SU-DHL-6 (cell line): ENCODE data around the gene CASK.

Source experiments
- EZH2phosphoT487 ChIP-seq: fragments of 200-600 bp; sonication (generic), shearing (Covaris generic); conservative IDR thresholded peaks from 2 replicates; pipeline ENCODE4 v1.6.1; 2018; ENCODE audit warnings: mild to moderate bottlenecking, antibody characterized with exemption, low read length, moderate library complexity, mixed read lengths
- TF ChIP-seq, protein P1 (sequence below): fragments of 200-600 bp; sonication (generic); IDR thresholded peaks from one replicate; pipeline ENCODE4 v1.5.1; 2017; ENCODE audit warnings: antibody characterized with exemption, mild to moderate bottlenecking, low read length, moderate library complexity; ENCODE audit not compliant: insufficient read depth, poor library complexity, severe bottlenecking

DNA sequence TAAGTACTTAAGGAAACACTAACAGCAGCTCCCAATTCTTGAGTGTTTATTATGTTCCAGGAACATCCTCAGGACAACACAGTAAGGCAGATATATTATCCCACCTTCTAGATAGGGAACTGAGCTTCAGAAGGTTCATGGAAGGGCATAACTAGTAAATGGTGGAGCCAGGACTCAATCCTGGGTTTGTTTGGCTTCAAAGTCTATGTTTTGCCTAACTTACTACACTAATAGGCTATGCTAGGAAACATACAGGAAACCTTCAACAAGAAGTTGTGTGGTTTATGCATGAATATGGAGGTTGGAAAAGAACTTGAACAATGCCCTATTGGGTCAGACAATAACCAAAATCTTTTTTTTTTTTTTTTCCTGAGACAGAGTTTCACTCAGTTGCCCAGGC, 307.1 kb downstream of the CASK start:
- TF ChIP-seq, protein P1, sequence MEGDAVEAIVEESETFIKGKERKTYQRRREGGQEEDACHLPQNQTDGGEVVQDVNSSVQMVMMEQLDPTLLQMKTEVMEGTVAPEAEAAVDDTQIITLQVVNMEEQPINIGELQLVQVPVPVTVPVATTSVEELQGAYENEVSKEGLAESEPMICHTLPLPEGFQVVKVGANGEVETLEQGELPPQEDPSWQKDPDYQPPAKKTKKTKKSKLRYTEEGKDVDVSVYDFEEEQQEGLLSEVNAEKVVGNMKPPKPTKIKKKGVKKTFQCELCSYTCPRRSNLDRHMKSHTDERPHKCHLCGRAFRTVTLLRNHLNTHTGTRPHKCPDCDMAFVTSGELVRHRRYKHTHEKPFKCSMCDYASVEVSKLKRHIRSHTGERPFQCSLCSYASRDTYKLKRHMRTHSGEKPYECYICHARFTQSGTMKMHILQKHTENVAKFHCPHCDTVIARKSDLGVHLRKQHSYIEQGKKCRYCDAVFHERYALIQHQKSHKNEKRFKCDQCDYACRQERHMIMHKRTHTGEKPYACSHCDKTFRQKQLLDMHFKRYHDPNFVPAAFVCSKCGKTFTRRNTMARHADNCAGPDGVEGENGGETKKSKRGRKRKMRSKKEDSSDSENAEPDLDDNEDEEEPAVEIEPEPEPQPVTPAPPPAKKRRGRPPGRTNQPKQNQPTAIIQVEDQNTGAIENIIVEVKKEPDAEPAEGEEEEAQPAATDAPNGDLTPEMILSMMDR: no peak
- no peak for TF ChIP-seq EZH2phosphoT487
